Hepatocyte (in vitro differentiated cells): Measurements from ENCODE around the gene DEFB114. TPM values are rescaled to one million over a fixed set of nuclear protein-coding genes. Genes with fewer than 3 reads are reported as not detected.
A peak's percentile ranks its signal among the peaks of the same experiment; 100 is the strongest.

ENCODE experiments used
- DNase-seq: peaks from one replicate; pipeline ENCODE4 v3.0.0-alpha.2; 2016; ENCODE audit warnings: low spot score
- H2AFZ ChIP-seq: fragments of 200-600 bp; sonication (generic); 2 replicates; pipeline ENCODE4 v1.6.0; 2016; ENCODE audit warnings: antibody characterized with exemption, mild to moderate bottlenecking
- H3K27ac ChIP-seq: fragments of 200-600 bp; sonication (generic); 2 replicates; pipeline ENCODE4 v1.5.1; 2016; ENCODE audit warnings: mild to moderate bottlenecking
- H3K27me3 ChIP-seq: fragments of 200-600 bp; sonication (generic); 2 replicates; pipeline ENCODE4 v1.6.1; 2016
- H3K36me3 ChIP-seq: fragments of 200-600 bp; sonication (generic); replicated peaks from 2 replicates; pipeline ENCODE4 v1.5.1; 2016; ENCODE audit warnings: low read depth; ENCODE audit not compliant: insufficient read depth
- H3K4me1 ChIP-seq: fragments of 200-600 bp; sonication (generic); 2 replicates; pipeline ENCODE4 v1.5.1; 2016; ENCODE audit warnings: mild to moderate bottlenecking, moderate library complexity; ENCODE audit not compliant: insufficient read depth
- H3K4me2 ChIP-seq: fragments of 200-600 bp; sonication (generic); 2 replicates; pipeline ENCODE4 v1.6.0; 2016
- H3K4me3 ChIP-seq: fragments of 200-600 bp; sonication (generic); 2 replicates; pipeline ENCODE4 v1.5.1; 2016; ENCODE audit warnings: mild to moderate bottlenecking
- H3K79me2 ChIP-seq: fragments of 200-600 bp; sonication (generic); 2 replicates; pipeline ENCODE4 v1.6.0; 2017; ENCODE audit warnings: mild to moderate bottlenecking
- H3K9me2 ChIP-seq: fragments of 200-600 bp; sonication (generic); replicated peaks from 2 replicates; pipeline ENCODE4 v1.6.0; 2017; ENCODE audit warnings: mild to moderate bottlenecking; ENCODE audit not compliant: insufficient read depth
- H3K9me3 ChIP-seq: fragments of 200-600 bp; sonication (generic); 2 replicates; pipeline ENCODE4 v1.5.1; 2016; ENCODE audit warnings: low read depth, mild to moderate bottlenecking
- H4K20me1 ChIP-seq: fragments of 200-600 bp; sonication (generic); 2 replicates; pipeline ENCODE4 v1.6.0; 2016; ENCODE audit warnings: mild to moderate bottlenecking; ENCODE audit not compliant: insufficient read depth, poor library complexity, severe bottlenecking
- CTCF ChIP-seq: fragments of 200-600 bp; sonication (generic); IDR thresholded peaks from 2 replicates; pipeline ENCODE4 v1.5.1; 2016; ENCODE audit warnings: antibody characterized with exemption, mild to moderate bottlenecking; ENCODE audit not compliant: poor library complexity
- EZH2 ChIP-seq: fragments of 200-600 bp; sonication (generic); IDR thresholded peaks from 2 replicates; pipeline ENCODE4 v1.6.1; 2016; ENCODE audit warnings: antibody characterized with exemption, mild to moderate bottlenecking, borderline replicate concordance
- EZH2phosphoT487 ChIP-seq: fragments of 200-600 bp; sonication (generic); IDR thresholded peaks from one replicate; pipeline ENCODE4 v1.6.1; 2018; ENCODE audit warnings: antibody characterized with exemption, mild to moderate bottlenecking, low read depth, moderate library complexity; ENCODE audit not compliant: unreplicated experiment, severe bottlenecking
- WGBS: methylation state at CpG from one replicate; pipeline ENCODE4 v1.1.6; 2016; ENCODE audit warnings: low lambda C conversion rate; ENCODE audit errors: missing lambda C conversion rate; 5-methylcytosine and 5-hydroxymethylcytosine counted together
- polyA plus RNA-seq: library from polyadenylated mRNA; unstranded; fragments of >200 nt; fragmentation: Nextera tagmentation; extraction: Ambion mirVana; gene quantifications from 2 replicates; pipeline ENCODE4 v1.2.1, GENCODE V29; 2016
- total RNA-seq: library from RNA; depleted of rRNA; stranded (reverse); fragments of >200 nt; gene quantifications from 2 replicates; pipeline ENCODE4 v1.2.3, GENCODE V29; 2014

DEFB114 gene
- total and polyA plus RNA-seq, 2 experiments from 2014 or later: not detected

GRCh38 chr6:49915035-49915434, 48.9 kb downstream of the DEFB114 start:
- H2AFZ ChIP-seq: no peak overlapping the region
- H4K20me1 ChIP-seq: no peaks in the 10 kb centered on the region
- H3K4me3 ChIP-seq: no peak overlapping the region
- H3K4me2 ChIP-seq: no peak overlapping the region
- WGBS: 28% methylated on average over 3 of the region's 3 CpGs
- no peaks in the 10 kb centered on the region for H3K9me3 ChIP-seq
- no peaks in the 10 kb centered on the region for H3K9me2 ChIP-seq
- DNase-seq: peak; percentile 13
- H3K4me1 ChIP-seq: peaks cover 7% of the 10 kb centered on the region
- no peak overlapping the region for H3K27ac ChIP-seq
- TF ChIP-seq EZH2 (no peak), CTCF (no peak), EZH2phosphoT487 (no peak)
- no peaks in the 10 kb centered on the region for H3K79me2 ChIP-seq
- no peaks in the 10 kb centered on the region for H3K36me3 ChIP-seq
- no peaks in the 10 kb centered on the region for H3K27me3 ChIP-seq

- Histone ChIP-seq H3K27me3 (no peaks in the 10 kb centered on the region), H3K4me1 (peaks cover 7% of the 10 kb centered on the region), H3K36me3 (no peaks in the 10 kb centered on the region), H3K4me3 (no peak overlapping the region), H3K27ac (no peak overlapping the region), H3K4me2 (no peak overlapping the region), H3K9me2 (no peaks in the 10 kb centered on the region), H3K9me3 (no peaks in the 10 kb centered on the region), H2AFZ (no peak overlapping the region), H4K20me1 (no peaks in the 10 kb centered on the region), H3K79me2 (no peaks in the 10 kb centered on the region)
- TF ChIP-seq EZH2 (no peak), CTCF (no peak), EZH2phosphoT487 (no peak)
- WGBS: 46% methylated on average over 6 of the region's 6 CpGs
- peak; percentile 10 for DNase-seq
Observed at GRCh38 chr6:49913636-49914375, 50.2 kb downstream of the DEFB114 start.

- H3K9me3 ChIP-seq: no peaks in the 10 kb centered on the region
- no peaks in the 10 kb centered on the region for H4K20me1 ChIP-seq
- H3K36me3 ChIP-seq: no peaks in the 10 kb centered on the region
- H3K4me3 ChIP-seq: no peak overlapping the region
- H3K27ac ChIP-seq: no peak overlapping the region
- no peak overlapping the region for H3K4me2 ChIP-seq
- DNase-seq: no peak
- no peaks in the 10 kb centered on the region for H3K79me2 ChIP-seq
- H3K9me2 ChIP-seq: no peaks in the 10 kb centered on the region
- H2AFZ ChIP-seq: no peak overlapping the region
- no peaks in the 10 kb centered on the region for H3K27me3 ChIP-seq
- H3K4me1 ChIP-seq: peaks cover 7% of the 10 kb centered on the region
- WGBS: 75% methylated on average over 1 of the region's 1 CpG
- no peak for TF ChIP-seq CTCF
- TF ChIP-seq EZH2phosphoT487: no peak
- no peak for TF ChIP-seq EZH2
Observed at GRCh38 chr6:49912196-49912595, 51.8 kb downstream of the DEFB114 start.
